Mammary epithelial cell (primary cell): ENCODE measurements around the gene EXOC6B.

Experiments
- EZH2 ChIP-seq: IDR thresholded peaks from 2 replicates; pipeline ENCODE4 v1.6.1; 2012; ENCODE audit warnings: low read length, inconsistent platforms, borderline replicate concordance
- TF ChIP-seq, protein P1 (sequence below), 2 donors: IDR thresholded peaks in 1 of 2; conservative IDR thresholded peaks in 1 of 2; 2 replicates each; pipeline ENCODE4 v1.5.1; 2011 to 2012; ENCODE audit warnings: inconsistent platforms in 2 of 2, low read length in 2 of 2, mild to moderate bottlenecking in 2 of 2, control low read depth in 1 of 2, low read depth in 1 of 2; ENCODE audit not compliant: insufficient read depth in 1 of 2; ENCODE audit errors: extremely low read depth in 1 of 2

DNA sequence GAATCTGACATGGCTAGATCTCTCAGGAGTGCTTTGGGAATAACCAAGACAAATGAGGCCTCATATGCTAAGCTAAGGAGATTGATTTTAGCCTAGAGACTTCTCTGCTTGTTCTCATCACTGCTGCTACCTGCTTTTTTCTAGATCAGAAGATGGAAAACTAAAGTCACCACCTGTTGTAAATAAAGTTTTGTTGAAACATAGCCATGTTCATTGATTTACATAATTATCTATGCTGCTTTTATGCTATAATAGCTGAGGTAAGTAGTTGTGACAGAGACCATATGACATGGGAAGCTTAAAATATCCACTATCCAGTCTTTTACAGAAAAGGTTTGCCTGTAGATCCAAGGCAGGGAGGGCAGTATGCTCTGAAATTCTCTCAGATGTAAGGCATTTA lies 632.1 kb downstream of the EXOC6B start:
- TF ChIP-seq, protein P1, sequence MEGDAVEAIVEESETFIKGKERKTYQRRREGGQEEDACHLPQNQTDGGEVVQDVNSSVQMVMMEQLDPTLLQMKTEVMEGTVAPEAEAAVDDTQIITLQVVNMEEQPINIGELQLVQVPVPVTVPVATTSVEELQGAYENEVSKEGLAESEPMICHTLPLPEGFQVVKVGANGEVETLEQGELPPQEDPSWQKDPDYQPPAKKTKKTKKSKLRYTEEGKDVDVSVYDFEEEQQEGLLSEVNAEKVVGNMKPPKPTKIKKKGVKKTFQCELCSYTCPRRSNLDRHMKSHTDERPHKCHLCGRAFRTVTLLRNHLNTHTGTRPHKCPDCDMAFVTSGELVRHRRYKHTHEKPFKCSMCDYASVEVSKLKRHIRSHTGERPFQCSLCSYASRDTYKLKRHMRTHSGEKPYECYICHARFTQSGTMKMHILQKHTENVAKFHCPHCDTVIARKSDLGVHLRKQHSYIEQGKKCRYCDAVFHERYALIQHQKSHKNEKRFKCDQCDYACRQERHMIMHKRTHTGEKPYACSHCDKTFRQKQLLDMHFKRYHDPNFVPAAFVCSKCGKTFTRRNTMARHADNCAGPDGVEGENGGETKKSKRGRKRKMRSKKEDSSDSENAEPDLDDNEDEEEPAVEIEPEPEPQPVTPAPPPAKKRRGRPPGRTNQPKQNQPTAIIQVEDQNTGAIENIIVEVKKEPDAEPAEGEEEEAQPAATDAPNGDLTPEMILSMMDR (conservative IDR thresholded peaks at IDR 0.05 in 1 of 2, IDR thresholded peaks at IDR 0.05 in 1 of 2; ENCODE audit: extremely low read depth in 1 of 2, insufficient read depth in 1 of 2, low read depth in 1 of 2, low read length in 2 of 2): no peak
- TF ChIP-seq EZH2: no peak
